Activated CD8-positive, alpha-beta memory T cell treated with anti-CD3 and anti-CD28 coated beads, Interleukin-2, amount 50 U/mL, for 48 hours (primary cell): ENCODE data around the gene RIMS4.
A peak's percentile ranks its signal among the peaks of the same experiment; 100 is the strongest.

Experiments used
- DNase-seq: peaks from one replicate; pipeline ENCODE4 v3.0.0-alpha.2; 2020

RIMS4 gene

DNA sequence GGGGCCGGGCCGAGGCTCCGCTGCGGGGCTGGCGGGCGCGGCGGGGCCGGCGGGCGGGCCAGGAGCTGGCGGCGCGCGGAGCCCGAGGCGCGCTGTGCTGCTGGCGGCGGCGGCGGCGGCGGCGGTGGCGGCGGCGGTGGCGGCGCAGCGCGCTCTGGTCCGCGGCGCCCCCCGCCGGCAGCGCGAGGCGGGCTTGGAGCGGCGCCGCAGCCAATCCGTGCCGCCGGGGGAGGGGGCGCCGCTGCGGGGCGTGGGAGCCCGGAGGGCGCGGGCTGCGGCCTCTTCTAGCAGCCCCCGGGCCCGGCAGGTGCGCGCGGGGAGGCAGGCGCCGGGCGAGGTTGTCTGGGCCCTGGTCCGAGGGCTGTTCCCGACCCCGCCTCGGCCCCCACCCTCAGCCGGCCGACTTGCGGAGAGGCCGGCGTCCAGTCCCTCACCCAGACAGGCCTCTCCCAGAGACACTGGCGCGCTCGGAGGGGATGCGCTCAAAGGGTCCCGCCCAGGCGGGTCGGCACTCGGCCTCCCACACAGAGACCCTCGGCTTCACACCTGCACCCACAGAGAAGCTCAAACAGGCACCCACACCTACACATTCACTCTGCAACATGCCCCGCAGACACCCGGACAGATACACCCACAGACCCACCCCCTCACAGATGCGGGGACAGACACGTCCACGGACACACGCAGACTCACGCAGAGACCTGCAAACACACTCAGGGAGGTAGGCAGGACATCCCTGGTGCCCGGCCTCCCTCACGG, at the start of gene RIMS4:
RIMS4 (minus strand) TSS at position 156 of the 759 bp plus-strand sequence. CDS start 275 bp downstream, outside the sequence.
- peak; percentile 51 for DNase-seq

DNA sequence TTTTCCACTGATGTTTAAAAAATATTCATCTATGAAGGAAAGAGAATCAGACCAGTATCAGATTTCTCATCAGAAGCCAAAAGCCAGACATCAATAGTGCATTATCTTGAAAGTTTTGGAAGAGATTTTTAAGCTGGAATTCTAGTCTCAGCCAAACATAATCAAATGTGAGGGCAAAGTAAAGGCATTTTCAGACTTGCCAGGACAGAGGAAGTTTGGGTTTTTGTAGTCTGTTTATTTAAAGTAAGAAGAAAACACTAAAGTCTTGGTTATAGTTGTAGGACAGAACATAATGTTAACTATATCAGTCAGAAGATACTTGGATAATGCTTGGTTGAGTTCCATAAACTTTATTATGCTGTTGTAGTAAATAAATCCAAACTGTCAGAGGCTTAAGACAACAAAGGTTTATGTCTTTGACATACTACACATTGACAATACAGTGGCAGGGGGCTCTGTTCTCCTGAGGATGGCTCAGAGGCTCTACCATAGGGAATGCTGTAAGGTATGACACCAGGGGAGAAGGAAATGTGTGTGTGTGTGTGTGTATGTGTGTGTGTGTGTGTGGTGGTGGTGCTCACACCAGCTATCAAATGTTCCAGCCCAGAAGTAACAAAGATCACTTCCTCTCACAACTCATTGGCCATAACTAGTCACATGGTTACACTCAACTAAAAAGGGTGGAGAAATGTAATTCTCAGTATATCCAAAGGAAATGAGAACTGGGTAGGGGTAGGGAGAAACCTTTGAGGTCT, 48.4 kb upstream of the RIMS4 start:
- no peak for DNase-seq

DNA sequence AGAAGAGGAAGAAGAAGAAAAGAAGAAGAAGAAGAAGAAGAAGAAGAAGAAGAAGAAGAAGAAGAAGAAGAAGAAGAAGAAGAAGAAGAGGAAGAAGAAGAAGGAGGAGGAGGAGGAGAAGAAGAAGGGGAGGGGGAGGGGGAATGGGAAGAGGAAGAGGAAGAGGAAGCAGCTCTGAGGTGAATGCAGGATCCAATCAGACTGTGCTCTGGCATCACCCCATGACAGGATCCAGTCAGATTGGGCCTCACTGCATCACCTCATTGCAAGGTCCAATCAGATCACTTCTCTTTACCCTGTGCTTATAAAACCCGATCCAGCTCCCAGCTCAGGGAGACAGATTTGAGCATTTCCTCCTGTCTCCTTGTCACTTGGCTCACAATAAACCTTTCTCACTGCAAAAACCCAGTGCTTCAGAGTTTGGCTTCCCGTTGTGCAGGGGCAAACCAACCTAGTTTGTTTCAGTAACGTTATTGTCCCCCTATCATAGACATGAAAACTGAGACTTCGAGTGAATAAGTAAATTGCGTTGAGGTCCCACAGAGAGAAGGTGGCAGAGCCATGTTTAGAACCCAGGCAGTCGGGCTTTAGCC, 46.6 kb upstream of the RIMS4 start:
- no peak for DNase-seq

DNA sequence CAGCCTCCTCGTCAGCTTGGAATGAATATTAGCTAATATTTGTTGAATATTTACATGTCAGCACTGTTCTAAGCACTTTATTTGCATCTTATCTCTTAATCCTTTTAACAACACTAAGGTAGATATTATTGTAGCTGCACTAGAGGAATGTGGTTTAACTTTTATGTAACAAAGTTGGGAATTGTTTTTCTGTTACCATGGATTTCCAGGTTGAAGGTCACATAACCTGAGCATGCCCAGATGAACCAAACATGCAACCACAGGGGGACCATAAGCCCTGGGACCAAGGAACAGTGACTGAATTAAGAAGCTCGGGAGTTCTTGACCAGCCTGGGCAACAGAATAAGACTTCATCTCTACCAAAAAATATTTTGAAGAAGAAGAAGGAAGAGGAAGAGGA, 46.1 kb upstream of the RIMS4 start:
- DNase-seq = no peak

DNA sequence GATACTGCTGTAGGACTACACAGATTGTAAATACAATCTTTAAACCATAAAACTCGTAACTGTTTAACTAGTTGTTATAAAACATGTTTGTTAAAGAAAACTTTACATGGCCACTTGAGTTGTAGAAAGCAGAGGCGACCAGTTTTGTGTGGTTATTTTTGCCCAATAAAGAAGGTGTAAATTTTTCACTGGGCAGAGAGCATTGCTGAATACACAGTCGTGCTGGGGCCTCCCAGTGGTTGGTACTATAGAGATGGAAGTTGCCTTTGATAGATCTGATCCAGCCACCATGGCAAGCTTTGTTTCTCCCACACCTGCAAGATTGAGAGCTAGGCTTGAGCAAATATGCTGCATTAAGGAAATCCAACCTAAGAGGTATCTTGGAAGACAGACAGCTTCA, 41.2 kb upstream of the RIMS4 start:
- DNase-seq = no peak

DNA sequence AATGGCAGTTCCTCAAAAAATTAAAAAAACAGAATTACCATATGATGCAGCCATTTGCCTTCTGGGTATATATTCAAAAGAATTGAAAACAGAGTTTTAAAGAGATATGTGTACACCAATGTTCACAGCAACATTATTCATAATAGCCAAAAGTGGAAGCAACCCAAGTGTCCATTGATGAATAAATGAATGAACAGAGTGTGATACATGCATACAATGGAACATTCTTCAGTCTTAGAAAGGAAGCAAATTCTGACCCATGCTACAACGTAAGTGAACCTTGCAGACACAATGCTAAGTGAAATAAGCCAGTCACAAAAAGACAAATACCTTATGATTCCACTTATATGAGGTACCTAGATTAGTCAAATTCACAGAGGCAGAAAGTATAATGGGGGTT, 40.5 kb upstream of the RIMS4 start:
- no peak for DNase-seq

DNA sequence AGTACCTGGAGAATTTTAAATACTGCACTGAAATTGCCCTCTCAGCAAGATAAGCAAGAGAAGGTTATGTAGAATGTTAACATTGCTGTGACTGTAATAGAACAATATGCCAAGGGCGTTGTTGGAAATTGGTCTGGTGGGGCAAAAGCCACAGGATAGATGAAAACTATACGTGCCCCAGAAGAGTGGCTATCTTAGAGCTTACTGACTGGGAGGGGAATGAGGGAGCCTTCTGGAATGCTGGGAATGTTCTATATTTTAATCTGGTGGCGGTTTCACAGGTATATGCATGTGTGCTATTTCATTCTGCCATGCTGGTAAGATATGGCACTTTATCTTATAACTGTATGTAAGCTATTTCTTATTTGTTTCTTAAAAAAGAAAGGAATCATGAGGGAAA, 39.9 kb upstream of the RIMS4 start:
- no peak for DNase-seq

DNA sequence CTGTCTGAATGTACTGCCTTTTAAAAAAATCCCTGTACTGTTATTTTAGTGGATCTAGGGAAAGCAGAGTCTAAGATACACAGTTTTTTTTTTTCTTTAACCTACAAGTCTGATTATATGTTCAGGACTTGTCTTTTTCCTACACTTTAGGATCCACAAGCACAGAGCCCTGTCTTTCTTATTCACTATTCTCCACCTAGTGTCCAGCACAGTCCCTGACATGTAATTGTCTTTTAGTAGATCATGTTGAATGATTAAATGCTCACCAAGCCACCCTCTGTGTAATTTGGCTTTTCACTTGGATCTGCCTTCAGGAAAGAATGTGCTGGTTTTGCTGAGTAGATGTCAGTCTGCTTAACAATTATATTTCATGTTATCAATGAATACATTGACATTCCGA, 39.4 kb upstream of the RIMS4 start:
- no peak for DNase-seq

DNA sequence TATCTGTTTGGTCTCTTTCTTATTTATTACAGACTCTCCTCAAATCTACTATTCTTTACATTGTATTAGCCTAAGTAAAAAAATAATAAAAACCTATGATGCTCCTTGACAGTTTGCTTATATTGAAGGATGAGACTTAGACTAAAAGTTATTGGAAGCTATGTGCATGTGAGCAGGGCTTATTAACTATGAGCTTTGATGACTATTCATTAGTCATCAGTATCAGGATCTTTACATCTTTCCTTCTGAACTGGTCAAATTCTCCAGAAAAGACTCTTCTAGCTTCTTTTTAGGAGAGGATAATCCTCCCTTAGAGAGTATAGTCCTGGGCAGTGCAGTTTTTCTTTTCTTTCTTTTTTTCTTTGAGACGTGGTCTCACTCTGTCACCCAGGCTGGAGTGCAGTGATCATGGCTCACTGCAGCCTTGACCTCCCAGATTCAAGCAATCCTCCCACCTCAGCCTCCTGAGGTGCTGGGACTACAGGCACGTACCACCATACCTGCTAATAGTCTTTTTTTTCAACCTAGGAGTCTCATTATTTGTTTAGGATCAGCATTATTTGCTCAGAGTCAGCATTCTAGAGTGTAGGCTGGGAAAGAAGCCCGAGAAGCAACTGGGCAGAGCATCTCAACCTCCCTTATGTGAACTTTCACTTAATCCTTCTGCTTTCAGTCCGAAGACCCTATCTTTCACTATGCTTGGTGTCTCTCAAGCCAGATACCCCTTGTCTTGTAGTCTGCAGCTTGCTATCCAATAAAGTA, 38.1 kb upstream of the RIMS4 start:
- DNase-seq = no peak

DNA sequence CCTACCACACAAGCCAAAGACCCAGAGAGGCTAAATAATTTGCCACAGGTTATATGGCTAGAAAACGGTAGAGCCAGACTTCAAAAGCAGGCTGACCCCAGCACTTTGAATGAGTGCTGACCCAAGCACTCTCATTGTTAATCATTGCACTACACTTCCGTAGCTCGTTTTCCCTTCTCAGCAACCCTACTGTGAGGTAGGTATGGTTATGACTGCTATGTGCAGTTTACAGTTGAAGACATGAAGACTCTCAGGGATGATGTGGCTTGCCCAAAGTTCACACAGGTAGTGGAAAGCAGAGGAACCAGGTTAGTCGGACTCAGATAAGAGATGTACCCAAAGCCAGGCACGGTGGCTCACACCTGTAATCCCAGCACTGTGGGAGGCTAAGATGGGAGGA, 33.5 kb upstream of the RIMS4 start:
- no peak for DNase-seq

DNA sequence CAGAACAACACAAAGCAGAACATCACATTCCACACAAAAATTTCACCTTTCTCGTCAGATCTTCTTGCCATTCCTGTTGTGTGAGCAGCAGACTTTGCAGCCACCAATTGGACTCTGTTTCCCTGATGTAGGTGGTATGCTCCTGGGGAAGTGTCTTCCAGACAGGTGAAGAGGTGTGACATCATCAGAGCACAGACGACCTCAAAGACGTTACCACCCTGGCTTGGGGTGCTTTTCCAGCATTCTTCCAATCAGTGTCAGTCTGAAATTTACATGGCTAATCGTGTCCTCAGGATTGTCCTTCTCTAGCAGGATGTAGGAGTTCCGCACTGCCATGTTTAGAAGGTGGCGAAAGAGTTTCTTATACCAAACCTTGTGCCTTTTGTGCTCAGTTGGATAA, 31.6 kb upstream of the RIMS4 start:
- DNase-seq = no peak

DNA sequence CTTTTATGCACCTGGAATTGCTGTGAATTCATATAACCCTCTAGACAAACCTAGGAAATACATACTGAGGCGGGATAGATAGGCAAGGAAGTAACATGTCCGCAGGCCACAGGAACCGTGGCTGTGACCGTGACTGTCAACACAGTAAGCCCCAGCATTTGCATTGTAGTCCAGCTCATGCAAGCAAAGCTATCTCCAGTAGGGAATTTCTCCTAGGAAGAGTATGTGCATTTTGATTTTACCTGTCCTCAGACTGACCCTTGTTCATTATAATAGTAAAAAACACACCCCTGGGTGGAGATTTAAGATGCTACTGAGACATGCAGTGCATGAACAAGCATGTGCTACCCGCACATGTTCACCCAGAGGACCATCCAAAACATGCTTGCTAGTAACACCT, 30.5 kb upstream of the RIMS4 start:
- DNase-seq = no peak

DNA sequence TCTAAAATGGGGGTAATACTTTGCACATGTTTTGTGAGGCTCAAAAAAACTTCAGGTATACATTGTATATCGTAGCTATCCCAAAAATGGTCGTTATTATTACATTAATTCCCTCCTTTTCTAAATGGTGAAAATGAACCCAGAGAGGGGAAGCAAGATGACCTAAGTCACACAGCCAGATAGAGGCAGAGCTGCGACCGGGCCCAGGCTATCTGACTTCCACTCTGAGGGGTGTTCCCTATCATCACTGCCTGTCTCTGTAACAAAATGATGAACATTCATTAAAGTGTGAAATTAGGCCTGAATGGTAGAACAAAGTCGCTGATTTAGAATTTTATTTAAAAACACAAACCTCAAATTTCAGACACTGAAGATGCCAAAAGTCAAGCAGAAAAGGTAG, 29.1 kb upstream of the RIMS4 start:
- no peak for DNase-seq

DNA sequence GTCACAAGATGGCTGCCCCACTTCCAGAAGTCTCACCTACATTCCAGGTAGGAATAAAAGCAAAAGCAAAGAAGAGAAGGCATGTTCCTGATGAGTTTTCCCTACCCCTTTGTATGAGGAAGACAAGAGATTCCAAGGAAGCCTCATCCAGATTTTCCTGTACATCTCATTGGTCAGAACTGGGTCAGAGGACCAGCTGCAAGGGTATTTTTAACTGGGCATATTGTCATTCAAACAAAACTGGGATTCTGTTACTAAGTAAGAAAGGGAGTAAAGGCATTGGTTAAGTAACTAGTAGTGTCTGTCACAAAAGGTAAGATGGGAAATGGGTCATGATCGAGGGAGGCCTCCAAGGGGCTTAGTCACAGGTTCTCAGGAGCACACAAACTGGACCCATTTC, 28.2 kb upstream of the RIMS4 start:
- DNase-seq = no peak

DNA sequence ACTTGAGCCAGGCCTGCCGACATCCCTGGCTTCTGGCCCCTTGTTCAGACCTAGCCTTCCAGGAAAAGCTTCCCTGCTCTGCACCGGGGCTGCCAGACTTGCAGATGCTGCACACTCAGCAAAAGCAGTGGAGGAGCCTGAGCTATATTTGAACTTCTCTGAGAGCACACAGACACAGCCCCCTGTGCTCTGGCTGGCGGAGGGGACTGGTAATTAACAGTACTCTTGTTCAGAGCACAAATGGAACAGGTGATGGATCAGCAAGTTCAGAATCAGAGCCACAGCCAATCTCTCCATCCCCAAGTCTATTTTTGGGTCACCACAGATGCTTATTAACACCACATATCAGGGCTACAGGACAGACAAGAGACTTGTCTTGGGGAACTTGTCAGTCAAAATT, 27.6 kb upstream of the RIMS4 start:
- no peak for DNase-seq

DNA sequence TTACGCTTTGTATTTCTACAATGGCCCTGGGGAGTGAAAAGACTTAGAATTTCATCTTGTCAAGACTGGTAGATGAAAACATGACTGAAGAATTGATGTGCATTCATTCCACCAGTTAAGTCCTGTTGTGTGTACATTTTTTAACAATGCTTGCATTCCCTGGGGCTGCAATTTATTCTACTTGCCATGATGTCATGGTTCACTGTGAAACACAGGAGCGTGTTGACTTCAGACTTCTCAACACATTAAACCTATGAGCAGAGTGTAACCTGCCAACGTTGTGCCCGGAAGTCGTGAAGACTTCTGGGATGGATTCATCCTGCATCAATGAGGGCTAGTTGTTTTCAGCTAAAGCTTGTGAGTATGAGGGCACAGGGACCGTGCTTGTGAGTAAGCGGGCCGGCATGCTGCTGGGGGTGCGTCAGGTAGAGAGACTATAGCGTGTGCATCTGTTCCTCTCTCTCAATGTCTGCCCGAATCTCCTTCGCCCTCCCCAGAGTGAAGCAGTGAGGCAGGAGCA, 26.3 kb upstream of the RIMS4 start:
- DNase-seq = no peak

DNA sequence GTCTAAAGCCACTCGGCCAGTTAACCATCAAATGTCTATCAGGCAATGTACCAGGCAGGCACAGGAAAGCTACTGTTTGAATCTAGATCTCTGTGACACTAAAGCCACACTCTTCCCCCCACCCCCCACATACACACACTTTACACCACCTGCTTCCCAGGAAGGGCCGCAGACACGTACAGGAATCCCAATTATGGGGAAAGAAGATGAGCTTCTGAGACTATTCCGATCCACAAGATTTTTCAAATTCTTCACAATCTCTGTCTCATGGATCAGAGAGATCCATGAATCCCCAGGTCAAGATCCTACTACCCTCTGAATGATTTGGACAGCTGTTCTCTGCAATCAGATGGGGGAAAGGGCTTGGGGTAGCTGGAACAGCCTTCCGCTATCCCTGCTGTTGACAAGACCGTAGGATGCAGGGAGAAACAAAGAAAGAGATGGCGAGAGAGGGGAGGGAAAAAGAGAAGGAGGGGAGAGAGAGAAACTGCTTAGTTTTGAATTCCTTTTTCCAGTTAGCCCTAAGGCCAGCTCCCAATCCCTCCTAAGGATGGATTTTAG, 25.4 kb upstream of the RIMS4 start:
- no peak for DNase-seq

DNA sequence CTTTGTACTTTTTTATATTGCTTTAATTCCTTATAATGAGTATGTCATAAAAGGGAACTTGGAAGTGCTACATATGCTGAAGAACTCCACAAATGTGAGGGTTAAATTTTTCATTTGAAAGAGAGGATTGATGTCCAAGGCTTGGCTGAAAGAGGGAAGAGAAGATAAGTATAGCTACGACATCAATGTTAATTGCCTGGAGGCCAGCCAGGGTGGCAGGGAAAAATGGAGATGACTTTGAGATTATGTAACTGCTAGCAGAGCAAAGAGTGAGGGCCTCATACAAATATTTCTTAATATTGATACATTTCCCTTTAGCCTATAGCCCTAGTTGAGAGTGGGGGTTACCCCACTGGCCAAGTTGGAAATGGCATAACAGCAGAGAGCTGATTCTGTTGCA, 24.8 kb upstream of the RIMS4 start:
- DNase-seq = no peak

DNA sequence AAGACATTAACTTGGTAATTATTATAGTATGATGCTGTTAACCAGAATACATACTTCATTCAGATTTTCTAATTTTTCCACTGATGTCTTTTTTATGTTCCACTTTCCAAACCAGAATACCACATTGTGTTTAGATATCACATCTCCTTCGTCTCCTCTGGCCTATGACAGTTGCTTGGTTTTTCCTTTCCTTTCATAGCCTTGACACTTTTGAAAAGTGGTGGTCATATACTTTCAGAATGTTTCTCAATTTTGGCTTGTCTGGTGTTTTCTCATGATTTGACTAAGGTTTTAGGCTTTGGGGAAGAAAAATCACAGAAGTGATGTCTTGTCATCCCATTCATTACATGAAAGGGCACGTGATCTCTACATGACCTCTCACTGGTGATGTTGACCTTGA, 24.3 kb upstream of the RIMS4 start:
- DNase-seq = no peak

DNA sequence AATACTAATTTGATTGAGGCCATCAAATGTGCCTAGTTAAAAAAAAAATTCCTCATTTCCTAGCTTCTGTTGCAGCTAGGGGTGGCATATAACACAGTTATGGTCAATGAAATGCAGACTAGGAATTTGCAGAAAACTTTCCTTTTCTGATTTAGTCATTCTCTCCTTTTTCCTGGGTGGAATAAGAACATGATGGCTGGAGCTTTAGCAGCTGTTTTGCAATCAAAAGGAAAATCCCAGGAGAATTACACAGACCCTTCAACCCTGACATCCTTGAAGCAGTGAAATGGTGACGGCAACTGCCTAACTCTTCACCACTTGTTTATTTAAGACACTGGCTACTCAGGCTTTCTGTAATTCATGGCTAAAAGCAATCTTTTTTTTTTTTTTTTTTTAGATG, 23.1 kb upstream of the RIMS4 start:
- DNase-seq = no peak

DNA sequence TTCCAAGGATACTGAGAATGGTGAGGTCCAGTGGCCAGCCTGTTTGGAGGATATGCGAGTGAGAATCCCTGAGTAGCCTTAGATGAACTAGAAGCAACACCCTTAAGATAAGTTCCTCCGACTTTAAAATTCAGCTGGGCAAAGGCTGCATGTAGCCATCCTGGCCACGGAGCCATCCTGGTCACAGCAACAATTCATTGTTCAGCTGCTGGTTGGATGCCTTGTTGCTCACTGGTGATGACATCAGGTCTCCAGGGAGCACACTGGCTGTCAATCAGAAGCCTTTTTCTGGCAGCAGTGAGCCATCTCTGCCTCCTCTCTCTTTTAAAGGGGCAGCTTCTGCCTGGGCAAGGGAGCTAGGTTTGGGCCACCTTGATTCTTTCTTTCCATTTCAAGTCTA, 22.4 kb upstream of the RIMS4 start:
- no peak for DNase-seq

DNA sequence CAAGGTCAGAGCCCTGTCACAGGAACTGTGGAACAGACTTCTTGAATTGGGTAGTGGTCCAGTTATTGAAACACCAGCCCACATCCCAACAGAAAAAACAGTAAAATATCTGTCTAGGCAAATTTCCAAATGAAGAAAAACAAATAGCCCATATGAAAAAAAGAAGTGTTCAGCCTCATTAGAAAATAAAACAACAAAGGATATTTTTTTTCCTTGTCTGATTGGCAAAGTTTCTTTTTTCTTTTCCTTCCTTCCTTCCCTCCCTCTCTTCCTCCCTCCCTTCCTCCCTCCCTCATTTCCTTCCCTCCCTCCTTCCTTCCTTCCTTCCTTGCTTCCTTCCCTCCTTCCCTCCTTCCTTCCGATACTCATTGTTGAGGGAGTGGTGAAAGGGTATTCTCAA, 20.6 kb upstream of the RIMS4 start:
- no peak for DNase-seq

DNA sequence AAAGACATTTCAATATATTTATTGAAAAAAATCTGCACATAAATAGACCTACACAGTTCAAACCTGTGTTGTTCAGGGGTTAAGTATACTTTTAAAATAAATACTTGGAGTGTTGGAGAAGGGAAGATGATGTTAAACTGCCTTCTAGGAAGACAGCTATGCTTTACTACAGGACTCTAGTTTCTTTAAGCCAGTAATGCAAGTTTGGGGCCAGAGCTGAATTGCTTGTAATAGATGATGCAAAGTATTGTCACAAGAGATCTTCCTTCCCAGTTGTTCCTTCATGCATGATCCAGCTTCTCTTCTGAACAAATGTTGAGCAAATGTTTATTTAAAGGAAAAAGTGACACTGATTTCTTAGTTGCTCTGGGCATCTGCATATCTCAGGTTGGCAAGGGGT, 20.2 kb upstream of the RIMS4 start:
- no peak for DNase-seq
